HEK293T (cell line): ENCODE data around the gene ZFPL1.

Source experiments
- CTCF ChIA-PET: fragments of 350-600 bp; formaldehyde crosslinking; extraction: SDS; loops from one replicate; lab custom pipeline; 2021; ENCODE audit warnings: antibody characterized with exemption, inconsistent platforms; lab: Yijun Ruan, JAX
- POLR2A ChIA-PET: fragments of 350-600 bp; formaldehyde crosslinking; extraction: SDS; loops from one replicate; lab custom pipeline; 2020; ENCODE audit warnings: antibody characterized with exemption, inconsistent platforms; lab: Yijun Ruan, JAX
- DNase-seq: peaks from one replicate; pipeline ENCODE4 v3.0.0; 2012; ENCODE audit warnings: mixed read lengths; ENCODE audit errors: extremely low spot score
- ARNT ChIP-seq: fragments of 450-650 bp; IDR thresholded peaks from 2 replicates; pipeline ENCODE4 v1.6.1; 2017; ENCODE audit warnings: mild to moderate bottlenecking
- BHLHE40 ChIP-seq: fragments of 450-650 bp; IDR thresholded peaks from 2 replicates; pipeline ENCODE4 v1.6.1; 2016; ENCODE audit warnings: mild to moderate bottlenecking, moderate library complexity, borderline replicate concordance
- CTBP1 ChIP-seq: fragments of 450-650 bp; IDR thresholded peaks from 2 replicates; pipeline ENCODE4 v1.6.1; 2016; ENCODE audit warnings: borderline replicate concordance
- ELF4 ChIP-seq: fragments of 450-650 bp; IDR thresholded peaks from 2 replicates; pipeline ENCODE4 v1.6.1; 2017; ENCODE audit warnings: antibody characterized with exemption
- FOXA1 ChIP-seq: fragments of 450-650 bp; IDR thresholded peaks from 2 replicates; pipeline ENCODE4 v1.6.1; 2016; ENCODE audit warnings: mild to moderate bottlenecking
- FOXK2 ChIP-seq: fragments of 450-650 bp; IDR thresholded peaks from 2 replicates; pipeline ENCODE4 v1.6.1; 2016; ENCODE audit warnings: mild to moderate bottlenecking
- FOXM1 ChIP-seq: fragments of 450-650 bp; IDR thresholded peaks from 2 replicates; pipeline ENCODE4 v1.6.1; 2017; ENCODE audit warnings: mild to moderate bottlenecking, borderline replicate concordance
- HDGF ChIP-seq: fragments of 450-650 bp; IDR thresholded peaks from 2 replicates; pipeline ENCODE4 v1.6.1; 2017; ENCODE audit warnings: antibody characterized with exemption, borderline replicate concordance
- L3MBTL2 ChIP-seq: fragments of 450-650 bp; conservative IDR thresholded peaks from 2 replicates; pipeline ENCODE4 v1.6.1; 2016; ENCODE audit warnings: mild to moderate bottlenecking
- LEF1 ChIP-seq: fragments of 450-650 bp; IDR thresholded peaks from 2 replicates; pipeline ENCODE4 v1.6.1; 2017; ENCODE audit warnings: mild to moderate bottlenecking, borderline replicate concordance
- NFRKB ChIP-seq: fragments of 450-650 bp; IDR thresholded peaks from 2 replicates; pipeline ENCODE4 v1.6.1; 2016; ENCODE audit warnings: mild to moderate bottlenecking, moderate library complexity
- SP1 ChIP-seq: fragments of 450-650 bp; IDR thresholded peaks from 2 replicates; pipeline ENCODE4 v1.6.1; 2017
- SUZ12 ChIP-seq: fragments of 450-650 bp; IDR thresholded peaks from 2 replicates; pipeline ENCODE4 v1.6.1; 2016; ENCODE audit warnings: mild to moderate bottlenecking
- TARDBP ChIP-seq: fragments of 450-650 bp; IDR thresholded peaks from 2 replicates; pipeline ENCODE4 v1.6.1; 2016
- ZNF384 ChIP-seq: fragments of 450-650 bp; IDR thresholded peaks from 2 replicates; pipeline ENCODE4 v1.6.1; 2016
- TF ChIP-seq, protein P1 (sequence below): fragments of 450-650 bp; IDR thresholded peaks from 2 replicates; pipeline ENCODE4 v1.6.1; 2016

Gene ZFPL1

DNA sequence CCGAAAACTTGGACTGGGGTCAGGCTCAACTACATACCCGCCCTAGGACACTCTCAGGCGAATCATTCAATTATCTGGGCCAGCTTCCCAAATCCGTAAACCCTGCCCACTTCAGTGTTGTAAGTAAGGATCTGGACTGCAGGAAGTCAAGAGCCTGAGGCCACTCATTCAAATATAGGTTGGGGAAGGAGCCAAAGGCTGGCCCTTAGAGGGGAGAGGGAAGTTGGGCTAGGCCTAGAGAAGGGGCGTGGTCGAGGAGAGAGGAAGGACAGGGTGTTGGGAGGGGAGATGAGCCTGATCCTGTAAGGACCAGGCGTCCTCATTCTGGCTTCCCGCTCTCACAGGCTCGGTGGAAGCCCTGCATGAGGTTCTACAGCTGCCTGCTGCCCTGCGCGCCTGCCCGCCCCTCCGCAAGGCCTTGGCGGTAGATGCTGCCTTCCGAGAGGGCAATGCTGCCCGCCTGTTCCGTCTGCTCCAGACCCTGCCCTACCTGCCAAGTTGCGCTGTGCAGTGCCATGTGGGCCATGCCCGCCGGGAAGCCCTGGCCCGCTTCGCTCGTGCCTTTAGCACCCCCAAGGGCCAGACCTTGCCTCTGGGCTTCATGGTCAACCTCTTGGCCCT, 40.0 kb upstream of the ZFPL1 start:
- ChIA-PET POLR2A (no interaction called here), CTCF (no interaction called here)
- DNase-seq: no peak
- TF ChIP-seq, protein P1, sequence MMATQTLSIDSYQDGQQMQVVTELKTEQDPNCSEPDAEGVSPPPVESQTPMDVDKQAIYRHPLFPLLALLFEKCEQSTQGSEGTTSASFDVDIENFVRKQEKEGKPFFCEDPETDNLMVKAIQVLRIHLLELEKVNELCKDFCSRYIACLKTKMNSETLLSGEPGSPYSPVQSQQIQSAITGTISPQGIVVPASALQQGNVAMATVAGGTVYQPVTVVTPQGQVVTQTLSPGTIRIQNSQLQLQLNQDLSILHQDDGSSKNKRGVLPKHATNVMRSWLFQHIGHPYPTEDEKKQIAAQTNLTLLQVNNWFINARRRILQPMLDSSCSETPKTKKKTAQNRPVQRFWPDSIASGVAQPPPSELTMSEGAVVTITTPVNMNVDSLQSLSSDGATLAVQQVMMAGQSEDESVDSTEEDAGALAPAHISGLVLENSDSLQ: no peak
- TF ChIP-seq FOXA1 (no peak), CTBP1 (no peak), FOXK2 (no peak), L3MBTL2 (no peak), LEF1 (no peak), FOXM1 (no peak), ARNT (no peak), ELF4 (no peak), SUZ12 (no peak), BHLHE40 (no peak), TARDBP (no peak), HDGF (no peak), ZNF384 (no peak), SP1 (no peak)

DNA sequence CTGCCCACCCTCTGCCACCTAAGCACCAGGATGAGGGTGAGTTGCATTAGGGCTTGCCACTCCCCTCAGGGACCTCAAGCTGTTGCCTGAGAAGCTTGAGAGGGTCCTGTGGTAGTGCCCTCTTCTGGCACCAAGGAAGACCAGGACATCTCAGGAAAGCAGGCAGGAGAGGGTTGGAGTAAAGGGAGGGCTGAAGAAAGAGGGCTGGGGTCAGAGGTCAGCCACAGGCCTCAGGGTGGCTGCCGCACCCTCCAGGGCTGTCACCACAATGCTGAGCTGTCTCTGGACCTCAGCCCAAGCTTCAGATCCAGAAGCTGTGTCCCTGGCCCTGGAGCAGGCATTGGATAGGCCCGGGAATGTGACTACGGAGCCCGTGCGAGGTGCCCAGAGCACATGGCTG, 39.0 kb upstream of the ZFPL1 start:
- CTCF ChIA-PET: no interaction called here
- POLR2A ChIA-PET: no interaction called here
- no peak for DNase-seq
- no peak for TF ChIP-seq FOXK2
- no peak for TF ChIP-seq FOXM1
- no peak for TF ChIP-seq ARNT
- TF ChIP-seq, protein P1: no peak
- TF ChIP-seq LEF1: no peak
- no peak for TF ChIP-seq NFRKB
- TF ChIP-seq HDGF: no peak
- no peak for TF ChIP-seq ZNF384
- TF ChIP-seq SP1: no peak
- TF ChIP-seq BHLHE40: no peak

DNA sequence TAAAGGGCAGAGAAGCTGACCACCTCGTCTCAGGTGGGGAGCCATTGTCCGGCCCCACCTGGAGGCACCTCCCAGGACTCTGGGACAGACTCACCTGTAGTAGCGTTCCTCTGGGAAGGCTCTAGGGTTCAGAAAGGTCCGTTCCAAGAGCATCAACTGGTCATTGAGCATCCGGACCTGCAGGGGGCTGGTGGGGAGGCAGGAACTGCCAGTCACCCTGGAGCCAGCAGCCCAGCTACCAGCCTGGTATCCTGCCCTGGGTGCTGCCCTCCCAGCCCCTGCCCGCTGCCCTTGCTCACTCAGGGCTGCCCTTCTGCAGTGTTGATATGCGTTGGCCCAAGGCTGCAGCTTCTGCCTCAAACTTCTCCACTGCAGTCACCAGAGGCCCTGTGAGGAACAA, 38.3 kb upstream of the ZFPL1 start:
- no peak for DNase-seq
- ChIA-PET POLR2A (no interaction called here), CTCF (no interaction called here)
- TF ChIP-seq HDGF (no peak), FOXM1 (no peak), SUZ12 (no peak), SP1 (no peak), NFRKB (no peak), L3MBTL2 (no peak), CTBP1 (no peak), LEF1 (no peak)
- TF ChIP-seq, protein P1: no peak

DNA sequence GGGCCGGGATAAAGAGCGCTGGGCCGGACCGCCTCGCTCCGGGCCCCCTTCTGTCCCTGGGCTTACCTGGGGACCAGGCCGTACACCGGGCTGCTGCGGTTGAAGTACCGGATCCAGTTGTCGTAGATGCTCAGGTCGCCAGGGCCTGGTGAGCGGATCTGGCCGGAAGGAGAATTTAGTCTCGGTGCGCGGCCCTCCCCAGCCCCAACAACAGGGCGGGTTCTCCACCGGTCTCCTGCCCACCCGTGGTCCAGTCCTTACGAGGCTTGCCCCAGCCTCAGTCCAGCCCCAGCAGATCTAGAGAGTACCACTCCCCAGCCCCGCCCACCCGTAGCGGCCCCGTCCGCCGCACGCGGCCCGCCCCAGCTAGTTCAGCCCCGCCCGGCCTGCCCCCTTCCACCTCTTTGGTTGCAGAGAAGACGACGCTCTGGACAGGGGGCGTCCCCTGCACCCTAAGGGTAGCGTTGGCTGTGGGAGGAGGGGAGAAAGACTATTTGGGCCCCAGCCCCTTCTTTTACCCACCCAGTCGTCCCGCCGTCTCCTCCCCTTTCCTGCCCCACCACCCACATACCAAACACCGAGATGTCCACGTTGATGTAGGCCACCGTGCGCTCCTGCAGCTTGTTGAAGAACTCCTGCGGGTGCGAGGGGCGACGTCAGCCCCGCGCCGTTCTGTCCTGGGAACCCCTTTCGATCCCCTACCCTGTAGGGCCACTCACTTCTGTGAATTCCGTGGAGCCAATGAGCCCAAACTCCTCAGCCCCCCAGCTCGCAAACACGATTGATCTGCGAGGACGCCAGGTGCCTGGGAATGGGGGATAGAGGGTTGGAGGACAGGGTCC, 36.2 kb upstream of the ZFPL1 start:
- CTCF ChIA-PET: interaction anchor here (0.7 kb wide), 1 partner anchor 12 kb away, joined by 3 read pairs; no protein-coding TSS in a partner anchor
- TF ChIP-seq FOXK2 (no peak), NFRKB (no peak), L3MBTL2 (no peak), ELF4 (no peak), SP1 (no peak), FOXM1 (no peak), LEF1 (no peak), BHLHE40 (no peak), HDGF (no peak), TARDBP (no peak), ARNT (no peak), CTBP1 (no peak)

DNA sequence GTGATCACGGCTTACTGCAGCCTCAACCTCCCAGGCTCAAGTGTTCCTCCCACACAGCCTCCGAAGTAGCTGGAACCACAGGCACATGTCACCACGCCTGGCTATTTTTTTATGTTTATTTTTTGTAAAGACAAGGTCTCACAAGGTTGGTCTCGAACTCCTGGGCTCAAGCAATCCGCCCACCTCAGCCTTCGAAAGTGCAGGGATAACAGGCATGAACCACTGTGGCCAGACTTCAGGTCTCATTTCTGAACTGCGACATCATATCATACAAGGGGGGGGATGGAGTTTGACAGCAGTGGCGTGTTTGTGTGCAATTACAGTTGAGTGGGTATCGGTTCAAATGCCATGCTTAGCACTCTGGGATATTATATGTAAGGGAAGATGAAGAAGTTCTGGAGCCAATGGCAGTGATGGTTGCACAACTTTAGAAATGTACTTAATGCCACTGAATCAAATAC, 32.6 kb upstream of the ZFPL1 start:
- ChIA-PET CTCF (interaction anchor here (0.6 kb wide), 2 partner anchors 79 to 199 kb away, joined by 3 to 7 read pairs; no protein-coding TSS in a partner anchor), POLR2A (interaction anchor here (1.0 kb wide), 1 partner anchor 36 kb away, joined by 3 read pairs; no protein-coding TSS in a partner anchor)
- DNase-seq: no peak
- TF ChIP-seq CTBP1: no peak
- TF ChIP-seq TARDBP: no peak
- TF ChIP-seq HDGF: no peak
- no peak for TF ChIP-seq ELF4
- no peak for TF ChIP-seq FOXK2
- no peak for TF ChIP-seq L3MBTL2
- no peak for TF ChIP-seq ARNT
- no peak for TF ChIP-seq SP1
- no peak for TF ChIP-seq SUZ12
- TF ChIP-seq FOXM1: no peak
- TF ChIP-seq LEF1: no peak
- TF ChIP-seq, protein P1: no peak
- no peak for TF ChIP-seq ZNF384
- no peak for TF ChIP-seq NFRKB
- TF ChIP-seq FOXA1: no peak
- no peak for TF ChIP-seq BHLHE40

More for the DNA sequence above, 36.2 kb upstream of the ZFPL1 start:
- DNase-seq: no peak
- POLR2A ChIA-PET: no interaction called here
